ENCODE results near the gene PDCD2L.

GRCh38 chr19:34474233-34474989, 70.2 kb downstream of the PDCD2L start:
- TF ChIP-seq TAF1 (IDR thresholded peaks at IDR 0.05; ENCODE audit: borderline replicate concordance, low read depth, low read length) (no peak), POLR2AphosphoS5 (IDR thresholded peaks at IDR 0.05; ENCODE audit: low read depth, low read length) (no peak), POLR2A (IDR thresholded peaks at IDR 0.05; ENCODE audit: low read depth, low read length) (no peak)
